Eye (tissue), 1 donor: Measurements from ENCODE around the gene THRB.
A peak's percentile ranks its signal among the peaks of the same experiment; 100 is the strongest.

Experiments used
- DNase-seq: peaks from one replicate; pipeline ENCODE4 v3.0.0-alpha.2; 2015

THRB gene

GRCh38 chr3:24202071-24202470 is 292.6 kb downstream of the THRB start:
- no peak for DNase-seq

GRCh38 chr3:24201301-24201700 is 293.3 kb downstream of the THRB start:
- DNase-seq = no peak

- DNase-seq = no peak
Observed at GRCh38 chr3:24199775-24200247, 294.8 kb downstream of the THRB start.

DNA sequence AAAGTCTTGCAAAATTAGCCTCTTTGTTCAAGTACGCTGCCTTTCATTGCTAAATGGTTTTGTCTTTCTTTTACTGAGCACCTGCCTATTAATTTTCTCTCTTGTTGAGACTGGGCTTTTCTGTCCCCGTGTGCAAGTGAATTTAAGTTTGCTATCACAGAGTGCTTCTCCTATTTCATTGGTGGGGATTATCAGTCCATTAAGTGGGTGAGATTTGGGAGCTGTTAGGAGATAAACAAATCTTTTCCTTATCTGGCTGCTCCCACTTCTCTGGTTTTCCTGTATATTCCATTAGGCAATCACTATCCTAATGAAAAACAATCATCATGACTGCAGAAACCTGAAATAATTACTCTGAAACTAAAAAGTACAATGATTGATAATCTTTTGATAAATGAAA is 295.4 kb downstream of the THRB start:
- no peak for DNase-seq

GRCh38 chr3:24198728-24199127 is 295.9 kb downstream of the THRB start:
- no peak for DNase-seq

GRCh38 chr3:24197809-24198208 is 296.8 kb downstream of the THRB start:
- no peak for DNase-seq

DNA sequence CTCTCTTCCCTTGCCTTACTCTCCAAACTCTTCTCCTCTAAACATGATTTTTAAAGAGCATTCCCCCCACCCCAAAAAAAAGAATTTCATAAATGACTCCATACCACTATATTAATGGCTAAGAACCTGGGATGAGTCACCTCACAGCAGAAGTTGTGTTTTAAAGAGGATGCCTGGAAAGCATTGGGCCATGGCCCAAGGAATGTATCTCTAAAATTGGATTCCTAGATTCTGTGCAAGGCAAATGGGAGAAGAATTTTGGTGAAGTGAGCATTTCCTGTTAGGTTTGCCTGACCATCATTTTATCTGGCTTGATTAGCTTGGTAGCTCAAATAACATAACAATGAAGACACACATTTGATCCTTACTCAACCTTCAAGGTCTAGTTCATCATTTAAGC is 298.1 kb downstream of the THRB start:
- DNase-seq = no peak

DNA sequence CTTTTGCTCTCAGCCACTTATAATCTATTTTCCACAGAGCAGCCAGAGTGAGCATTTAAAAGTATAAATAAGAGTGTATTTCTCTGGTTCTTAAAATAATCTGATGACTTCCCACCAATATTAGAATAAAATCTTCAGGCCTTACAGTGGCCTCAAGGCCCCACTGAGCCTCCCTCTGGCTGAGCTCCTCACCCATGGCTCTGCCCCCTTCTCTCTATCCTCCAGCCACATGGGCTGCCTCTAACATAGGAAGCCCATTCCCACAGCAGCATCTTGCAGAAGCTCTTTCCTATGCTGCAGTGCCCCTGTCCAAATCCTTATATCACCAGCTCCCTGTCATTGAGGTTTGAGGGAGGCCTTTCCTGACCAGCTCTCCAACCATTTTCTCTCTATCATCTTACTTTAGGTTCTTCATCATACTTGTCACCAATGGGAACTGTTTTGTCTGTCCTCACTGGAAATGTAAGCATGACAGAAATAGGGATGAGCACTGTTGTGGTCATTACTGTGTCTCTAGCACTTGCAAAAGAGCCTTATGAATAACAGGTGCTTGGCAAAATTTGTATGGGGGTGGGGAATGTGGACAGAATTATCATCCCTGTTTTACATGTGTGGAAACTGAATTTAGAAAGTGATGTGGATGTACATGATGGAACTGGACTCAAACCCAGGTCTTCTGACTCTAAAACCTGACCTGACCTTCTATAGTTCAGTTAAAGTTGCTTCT is 299.0 kb downstream of the THRB start:
- DNase-seq = no peak

GRCh38 chr3:24192469-24193056 is 302.1 kb downstream of the THRB start:
- DNase-seq = no peak

DNA sequence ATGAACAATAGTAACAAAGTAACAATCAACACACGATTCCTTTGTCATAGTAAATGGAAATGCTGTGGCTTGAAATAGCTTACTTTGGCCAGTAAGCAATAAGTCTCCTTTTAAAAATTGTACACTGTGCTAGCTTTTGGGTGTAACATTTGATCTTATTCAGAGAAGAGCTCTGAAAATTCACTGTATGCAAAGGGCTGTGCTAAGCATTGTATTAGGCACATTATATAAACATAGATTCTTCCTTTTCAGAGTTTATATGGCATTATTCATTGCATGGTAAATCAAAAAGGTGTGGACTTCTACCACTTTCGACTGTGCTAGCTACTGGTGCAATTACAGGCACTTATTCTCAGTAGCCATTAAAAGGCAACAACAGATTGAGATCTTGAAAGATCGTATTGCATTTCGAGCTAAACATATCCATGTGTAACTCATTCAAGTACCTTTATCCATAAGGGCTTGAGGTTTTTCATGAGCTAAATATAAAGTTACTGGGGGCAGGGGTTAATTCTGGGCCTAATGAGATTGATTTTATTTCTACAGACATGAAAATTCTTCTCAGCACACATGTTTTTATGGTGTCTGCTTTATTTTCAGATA is 302.7 kb downstream of the THRB start:
- no peak for DNase-seq

DNA sequence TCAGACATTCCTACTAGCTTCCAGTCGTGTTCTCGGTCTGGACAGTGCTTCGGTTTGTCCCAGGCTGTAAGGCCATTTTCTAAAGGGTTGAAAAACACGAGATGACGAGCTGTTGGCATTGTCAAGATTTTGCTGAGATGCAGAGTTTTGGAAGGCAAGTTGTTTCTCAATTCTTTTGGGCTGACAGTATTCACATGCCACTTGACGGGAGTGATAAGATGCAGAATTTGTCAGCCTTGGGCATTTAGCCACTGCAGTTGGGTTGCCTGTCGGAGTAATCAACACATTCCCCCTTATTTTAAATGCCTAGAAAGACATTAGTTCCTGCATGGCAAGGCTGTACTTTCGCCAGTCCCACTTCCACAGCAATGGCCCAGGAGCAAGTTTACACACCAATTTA is 304.4 kb downstream of the THRB start:
- no peak for DNase-seq

- peak; percentile 70 for DNase-seq
Observed at GRCh38 chr3:24185738-24186384, 308.8 kb downstream of the THRB start.

DNA sequence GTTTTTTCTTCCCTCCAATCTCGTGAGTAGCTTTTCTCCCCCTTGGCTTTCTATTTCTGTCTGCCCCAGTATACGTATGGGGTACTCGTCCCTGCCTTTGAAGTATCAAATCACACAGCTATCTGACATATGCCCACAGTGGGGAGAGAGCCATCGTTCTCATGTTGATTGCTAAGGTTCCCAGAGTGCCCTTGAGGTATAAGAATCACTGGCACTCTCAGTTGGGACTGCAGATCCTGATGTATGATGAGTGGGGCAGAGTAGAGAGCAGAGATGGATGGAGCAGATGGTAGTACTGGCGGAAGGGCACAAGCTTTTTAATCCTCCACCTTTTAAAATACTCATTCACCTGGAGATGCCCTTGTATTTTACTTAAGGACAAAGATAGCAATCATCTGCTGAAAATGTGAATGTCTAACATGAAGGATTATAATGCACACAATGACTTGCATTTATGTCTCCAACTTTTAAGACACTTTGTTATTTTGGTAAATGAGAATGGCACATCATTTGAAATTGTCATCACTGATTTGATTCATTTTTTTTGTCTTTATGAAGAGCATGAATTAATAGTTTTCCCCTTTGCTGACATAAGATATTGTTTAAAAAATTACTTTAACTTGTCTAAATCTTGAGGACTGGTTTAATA is 310.0 kb downstream of the THRB start:
- DNase-seq = no peak

- no peak for DNase-seq
Observed at GRCh38 chr3:24182756-24183155, 311.9 kb downstream of the THRB start.

- no peak for DNase-seq
Observed at GRCh38 chr3:24181256-24181655, 313.4 kb downstream of the THRB start.

DNA sequence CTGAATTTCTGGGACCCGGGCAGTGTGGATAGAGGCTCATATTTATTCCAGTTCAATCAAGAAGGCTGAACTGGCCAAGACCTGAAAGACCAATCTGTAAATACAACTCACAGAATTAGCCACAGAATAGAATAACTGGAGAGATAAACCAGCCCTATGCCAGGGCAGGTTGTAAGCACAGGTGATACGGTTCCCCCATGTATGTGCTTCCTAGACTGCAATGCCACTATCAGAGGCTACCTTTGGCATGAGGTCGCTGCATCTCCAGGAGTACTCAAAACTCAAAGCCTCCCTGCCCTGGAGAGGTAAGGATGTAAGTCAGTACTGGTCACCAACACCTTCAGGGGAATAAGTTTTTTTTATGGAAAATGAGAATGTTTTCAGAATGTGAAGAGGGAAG is 314.0 kb downstream of the THRB start:
- no peak for DNase-seq

DNA sequence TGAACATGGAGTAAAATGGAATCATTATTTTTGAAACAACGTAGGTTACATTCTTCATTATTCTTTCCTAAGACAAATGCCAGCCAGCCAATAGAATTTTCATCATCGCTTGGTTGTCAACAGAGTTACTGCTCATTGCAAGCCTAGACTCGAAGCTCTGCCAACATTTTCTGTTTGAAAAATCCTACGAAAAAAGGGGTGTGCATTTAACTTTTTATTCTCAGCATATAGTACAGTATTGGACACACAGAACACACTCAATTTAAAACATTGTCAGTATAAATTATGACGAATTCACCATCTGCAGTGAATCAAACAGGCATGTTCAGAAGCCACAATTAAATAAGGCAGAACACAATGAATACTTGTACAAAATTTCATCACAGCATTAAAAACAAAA is 317.4 kb downstream of the THRB start:
- DNase-seq = peak; percentile 44

DNA sequence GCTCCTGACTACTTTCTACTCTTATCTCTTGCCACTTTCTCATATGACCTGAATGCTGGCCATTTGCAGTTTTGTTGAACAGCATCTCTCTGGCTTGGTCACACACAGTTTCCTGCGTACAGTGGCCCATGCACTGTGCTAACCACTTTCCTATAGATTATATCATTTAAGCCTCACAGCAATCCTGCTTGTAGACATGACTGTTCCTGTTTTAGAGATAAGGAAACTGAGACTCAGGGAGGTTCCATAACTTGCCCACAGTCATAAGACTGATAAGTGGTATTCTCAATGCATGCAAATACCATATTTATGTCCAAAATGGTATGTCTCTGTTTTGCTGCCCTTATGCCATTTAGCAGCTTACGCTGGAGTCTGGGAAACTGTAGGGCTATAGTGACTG is 320.0 kb downstream of the THRB start:
- no peak for DNase-seq

DNA sequence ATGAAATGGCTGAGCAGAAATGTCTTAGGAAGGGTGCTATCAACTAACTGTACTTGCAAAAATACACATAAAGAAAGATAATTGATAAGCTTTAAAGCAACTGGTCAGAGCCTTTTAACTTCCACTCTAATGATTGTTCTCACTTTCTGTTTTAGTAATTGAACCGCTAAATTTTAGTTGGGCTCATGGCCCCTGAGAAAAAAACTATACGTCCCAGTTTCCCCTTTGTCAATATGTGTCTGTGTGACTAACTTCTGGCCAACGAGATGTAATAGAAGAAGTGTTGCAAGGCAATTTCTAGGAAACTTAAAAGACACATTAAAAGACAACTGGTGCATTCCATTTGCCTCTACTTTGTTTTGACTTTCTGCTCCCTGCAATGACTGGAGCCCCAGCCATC is 325.7 kb downstream of the THRB start:
- no peak for DNase-seq

DNA sequence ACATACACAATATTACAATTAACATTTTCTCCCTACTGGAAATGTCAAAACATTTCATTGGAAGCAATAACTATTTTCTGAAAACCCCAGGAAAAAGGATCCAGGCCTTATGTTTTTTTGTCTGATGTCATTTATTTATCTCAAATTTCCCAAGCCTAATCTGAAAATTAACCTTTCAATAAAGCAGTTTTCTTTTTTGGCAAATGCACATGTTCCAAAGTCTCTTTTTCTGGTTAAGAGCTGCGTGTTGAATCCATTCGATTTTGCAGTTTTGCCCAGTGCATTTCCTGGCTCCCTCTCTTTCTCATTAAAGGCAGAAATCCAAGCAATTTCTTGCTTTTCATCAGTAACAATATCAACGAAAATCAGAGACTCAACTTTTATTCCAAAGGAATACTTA is 327.2 kb downstream of the THRB start:
- no peak for DNase-seq

GRCh38 chr3:24166515-24166914 is 328.1 kb downstream of the THRB start:
- peak; percentile 22 for DNase-seq

DNA sequence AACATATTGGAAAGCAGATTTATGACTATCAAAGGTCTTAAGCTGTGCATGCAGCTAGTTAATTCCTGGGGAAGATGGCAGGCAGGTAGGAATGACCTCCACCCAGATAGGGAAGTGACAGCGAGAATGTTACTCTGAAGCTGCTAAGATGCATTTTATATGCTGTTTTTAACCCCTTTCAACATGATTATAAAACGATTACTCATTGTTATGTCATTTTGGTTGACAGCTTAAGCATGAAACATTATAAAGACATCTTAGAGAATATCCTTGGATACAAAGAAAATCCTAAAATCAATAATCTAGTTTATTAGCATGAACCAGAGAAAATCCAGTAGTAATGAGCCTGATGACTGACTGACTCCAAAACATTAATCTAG is 329.1 kb downstream of the THRB start:
- peak; percentile 20 for DNase-seq

DNA sequence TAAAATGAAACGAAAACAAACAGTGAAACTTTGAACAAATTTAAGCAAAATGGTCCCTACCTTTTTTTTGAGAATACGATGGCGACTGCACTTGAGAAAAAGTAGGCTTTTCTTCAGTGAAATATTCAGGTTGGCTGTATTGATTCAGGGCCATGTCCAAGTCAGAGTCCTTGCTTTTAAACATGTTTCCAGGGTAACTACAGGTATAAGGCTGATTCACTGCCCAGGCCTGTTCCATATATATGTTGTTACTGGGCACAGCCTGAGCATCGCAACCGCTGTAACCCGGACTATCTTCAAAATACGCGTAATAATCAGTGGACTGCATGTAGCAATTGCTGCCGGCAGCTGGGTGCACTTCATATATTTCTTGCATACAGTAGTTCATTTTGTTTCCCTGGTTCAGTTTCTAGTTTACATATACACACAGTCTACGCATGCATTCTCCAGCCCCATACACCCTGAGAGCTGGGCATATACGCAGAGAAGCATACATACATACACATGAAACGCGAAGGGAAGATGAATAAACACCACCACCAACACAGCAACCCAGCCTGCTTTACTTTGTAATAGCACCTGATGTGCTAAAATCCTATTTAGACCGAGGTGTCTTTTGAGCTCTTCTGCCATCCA is 329.6 kb downstream of the THRB start:
- no peak for DNase-seq
